Hepatic stellate cell (primary cell): Measurements from ENCODE around the gene ATXN1L.
"Not testable (repeated sequence)": the region's sequence is repeated elsewhere in the genome, so short reads cannot be mapped to it uniquely, and the experiment has no call there.

Experiments
- DNase-seq: peaks from one replicate; pipeline ENCODE4 v3.0.0; 2011; ENCODE audit warnings: low spot score

ATXN1L gene

GRCh38 chr16:71845639-71846430 lies at the start of gene ATXN1L:
TSS of gene ATXN1L (plus strand) at chr16:71845976. CDS start at chr16:71849741, 3,765 bp downstream.
- peak; percentile 98 for DNase-seq

GRCh38 chr16:71796501-71797097 lies 49.2 kb upstream of the ATXN1L start:
- DNase-seq = no peak

- DNase-seq = no peak
Observed at GRCh38 chr16:71803305-71803690, 42.5 kb upstream of the ATXN1L start.

- DNase-seq = peak; percentile 31
Observed at GRCh38 chr16:71807905-71808592, 37.7 kb upstream of the ATXN1L start.

- peak; percentile 96 for DNase-seq
Observed at GRCh38 chr16:71808593-71809459, 37.0 kb upstream of the ATXN1L start, which contains the start of gene AP1G1. TSS of gene AP1G1 (minus strand) at chr16:71808834. CDS start at chr16:71789479, 19,355 bp downstream.

GRCh38 chr16:71810155-71810530 lies 35.6 kb upstream of the ATXN1L start:
- not testable (repeated sequence) for DNase-seq

GRCh38 chr16:71811261-71811803 lies 34.4 kb upstream of the ATXN1L start:
- DNase-seq = no peak

- not testable (repeated sequence) for DNase-seq
Observed at GRCh38 chr16:71817155-71817500, 28.6 kb upstream of the ATXN1L start.

- no peak for DNase-seq
Observed at GRCh38 chr16:71826533-71827017, 19.2 kb upstream of the ATXN1L start.

- DNase-seq = no peak
Observed at GRCh38 chr16:71830359-71830758, 15.4 kb upstream of the ATXN1L start.

GRCh38 chr16:71831698-71832097 lies 14.1 kb upstream of the ATXN1L start:
- not testable (repeated sequence) for DNase-seq

GRCh38 chr16:71832112-71832511 lies 13.7 kb upstream of the ATXN1L start:
- not testable (repeated sequence) for DNase-seq

- DNase-seq = no peak
Observed at GRCh38 chr16:71834291-71834690, 11.5 kb upstream of the ATXN1L start.

- no peak for DNase-seq
Observed at GRCh38 chr16:71837150-71837549, 8.6 kb upstream of the ATXN1L start.

- no peak for DNase-seq
Observed at GRCh38 chr16:71840052-71840451, 5.7 kb upstream of the ATXN1L start.

GRCh38 chr16:71843572-71843971 lies 2.2 kb upstream of the ATXN1L start:
- DNase-seq = no peak

GRCh38 chr16:71846431-71846830 lies 655 bp downstream of the ATXN1L start:
- DNase-seq = peak; percentile 29

GRCh38 chr16:71847096-71847495 lies 1.3 kb downstream of the ATXN1L start:
- no peak for DNase-seq

- no peak for DNase-seq
Observed at GRCh38 chr16:71848622-71849021, 2.8 kb downstream of the ATXN1L start.

GRCh38 chr16:71851746-71852145 lies 6.0 kb downstream of the ATXN1L start:
- DNase-seq = no peak

GRCh38 chr16:71852158-71852557 lies 6.4 kb downstream of the ATXN1L start:
- DNase-seq = no peak

GRCh38 chr16:71852561-71852960 lies 6.8 kb downstream of the ATXN1L start:
- DNase-seq = no peak
